ENCODE measurements around the gene PEDS1. TPM values are rescaled to one million over a fixed set of nuclear protein-coding genes. Genes with fewer than 3 reads are reported as not detected.

Gene PEDS1
- total and polyA plus RNA-seq, 7 donors = 13.8 to 27.4 (median 20.2) TPM

- 94% methylated on average over 6 of the region's 6 CpGs for WGBS, 2 donors
- no peak for TF ChIP-seq EP300 (IDR thresholded peaks at IDR 0.05)
- no peak for TF ChIP-seq POLR2A (IDR thresholded peaks at IDR 0.05)
- TF ChIP-seq CTCF (IDR thresholded peaks at IDR 0.05) = no peak
- TF ChIP-seq POLR2AphosphoS5 (IDR thresholded peaks at IDR 0.05) = no peak
- Histone ChIP-seq H3K36me3 (peaks cover 0 to 4% (median under 1%) of the 10 kb centered on the region in 4 donors), H3K27ac (peak overlapping the region in 3 of 4 donors; percentile 97 to 100 (median 99)), H3K4me3 (no peak overlapping the region), H3K4me1 (peaks cover 0 to 24% (median 17%) of the 10 kb centered on the region in 4 donors), H3K9me3 (no peaks in the 10 kb centered on the region), H3K27me3 (no peaks in the 10 kb centered on the region)
- intact Hi-C loops (cut with DNase I) = loop anchor here (5.0 kb wide), 1 partner anchor 554 kb away; no protein-coding TSS in a partner anchor
- no peak for DNase-seq
These were observed 34.8 kb upstream of the PEDS1 start for GRCh38 chr20:50188287-50188688.

GRCh38 chr20:50187403-50188051 lies 34.0 kb upstream of the PEDS1 start:
- peak overlapping the region; percentile 33 to 99 (median 80) for H3K27ac ChIP-seq
- peak in 1 of 4 donors; percentile 28 for TF ChIP-seq POLR2AphosphoS5 (IDR thresholded peaks at IDR 0.05)
- TF ChIP-seq CTCF (IDR thresholded peaks at IDR 0.05) = no peak
- TF ChIP-seq POLR2A (IDR thresholded peaks at IDR 0.05) = no peak
- no peak for TF ChIP-seq EP300 (IDR thresholded peaks at IDR 0.05)
- WGBS, 2 donors = 41 to 68% methylated on average over 12 of the region's 12 CpGs
- peak; percentile 88 for DNase-seq
- peaks cover 0 to 22% (median 12%) of the 10 kb centered on the region in 4 donors for H3K4me1 ChIP-seq
- H3K27me3 ChIP-seq = no peaks in the 10 kb centered on the region
- H3K36me3 ChIP-seq = no peaks in the 10 kb centered on the region
- intact Hi-C loops (cut with DNase I) = loop anchor here (2.0 to 5.0 kb wide), 2 partner anchors 393 to 555 kb away; no protein-coding TSS in a partner anchor
- H3K9me3 ChIP-seq = no peaks in the 10 kb centered on the region
- H3K4me3 ChIP-seq = no peak overlapping the region

- Histone ChIP-seq H3K4me1 (peaks cover 0 to 22% (median 12%) of the 10 kb centered on the region in 4 donors), H3K27me3 (no peaks in the 10 kb centered on the region), H3K27ac (peak overlapping the region; percentile 33 to 99 (median 80)), H3K36me3 (no peaks in the 10 kb centered on the region), H3K9me3 (no peaks in the 10 kb centered on the region), H3K4me3 (no peak overlapping the region)
- TF ChIP-seq POLR2AphosphoS5 (IDR thresholded peaks at IDR 0.05) (no peak), CTCF (IDR thresholded peaks at IDR 0.05) (no peak), POLR2A (IDR thresholded peaks at IDR 0.05) (no peak), EP300 (IDR thresholded peaks at IDR 0.05) (no peak)
- DNase-seq = peak; percentile 78
- 57 to 69% methylated on average over 8 of the region's 8 CpGs for WGBS, 2 donors
- intact Hi-C loops (cut with DNase I) = loop anchor here (1.0 to 5.0 kb wide), 3 partner anchors 277 to 555 kb away; no protein-coding TSS in a partner anchor
These were observed 33.5 kb upstream of the PEDS1 start for GRCh38 chr20:50186987-50187402.

- Histone ChIP-seq H3K4me1 (peaks cover 0 to 22% (median 12%) of the 10 kb centered on the region in 4 donors), H3K9me3 (no peaks in the 10 kb centered on the region), H3K27ac (peak overlapping the region; percentile 33 to 99 (median 80)), H3K36me3 (no peaks in the 10 kb centered on the region), H3K4me3 (no peak overlapping the region), H3K27me3 (no peaks in the 10 kb centered on the region)
- peak; percentile 97 for DNase-seq
- 11 to 19% methylated on average over 16 of the region's 16 CpGs for WGBS, 2 donors
- peak; percentile 95 to 99 (median 98) for TF ChIP-seq CTCF (IDR thresholded peaks at IDR 0.05)
- no peak for TF ChIP-seq EP300 (IDR thresholded peaks at IDR 0.05)
- TF ChIP-seq POLR2AphosphoS5 (IDR thresholded peaks at IDR 0.05) = peak in 2 of 4 donors; percentile 10 to 23
- no peak for TF ChIP-seq POLR2A (IDR thresholded peaks at IDR 0.05)
- intact Hi-C loops (cut with DNase I) = loop anchor here (1.0 to 5.0 kb wide), 3 partner anchors 278 to 556 kb away; no protein-coding TSS in a partner anchor
These were observed 32.8 kb upstream of the PEDS1 start for GRCh38 chr20:50186151-50186885.
